Osteoblast (primary cell): ENCODE measurements around the gene CDK2AP2. TPM values are rescaled to one million over a fixed set of nuclear protein-coding genes. Genes with fewer than 3 reads are reported as not detected.
A peak's percentile ranks its signal among the peaks of the same experiment; 100 is the strongest.
"Not testable (repeated sequence)": the region's sequence is repeated elsewhere in the genome, so short reads cannot be mapped to it uniquely, and the experiment has no call there.

Experiments used
- DNase-seq: peaks from one replicate; pipeline ENCODE4 v3.0.0; 2011; ENCODE audit warnings: low spot score, mixed read lengths; ENCODE audit not compliant: insufficient read length; ENCODE audit errors: missing footprints
- H2AFZ ChIP-seq: 2 replicates; pipeline ENCODE4 v1.6.0; 2011; ENCODE audit warnings: mild to moderate bottlenecking, low read length
- H3K27ac ChIP-seq: 2 replicates; pipeline ENCODE4 v1.5.1; 2011; ENCODE audit warnings: mild to moderate bottlenecking, low read depth, low read length, moderate library complexity
- H3K27me3 ChIP-seq: 2 replicates; pipeline ENCODE4 v1.6.0; 2012; ENCODE audit warnings: mild to moderate bottlenecking, control low read depth, inconsistent platforms, low read length, moderate library complexity; ENCODE audit not compliant: insufficient read depth
- H3K36me3 ChIP-seq: 2 replicates; pipeline ENCODE4 v1.5.1; 2011; ENCODE audit warnings: mild to moderate bottlenecking, low read length, control low read depth, moderate library complexity; ENCODE audit not compliant: insufficient read depth
- H3K4me1 ChIP-seq: 2 replicates; pipeline ENCODE4 v1.5.1; 2011; ENCODE audit warnings: mild to moderate bottlenecking, low read length, control low read depth, moderate library complexity; ENCODE audit not compliant: insufficient read depth
- H3K4me2 ChIP-seq: 2 replicates; pipeline ENCODE4 v1.6.0; 2011; ENCODE audit warnings: mild to moderate bottlenecking, low read length; ENCODE audit not compliant: insufficient read depth
- H3K4me3 ChIP-seq: fragments of 200-600 bp; sonication (generic); 3 replicates; pipeline ENCODE4 v1.5.1; 2012; ENCODE audit warnings: mild to moderate bottlenecking, low read length, inconsistent platforms; ENCODE audit not compliant: insufficient read depth
- H3K79me2 ChIP-seq: 2 replicates; pipeline ENCODE4 v1.6.0; 2012; ENCODE audit warnings: mild to moderate bottlenecking, low read length, control low read depth, inconsistent platforms; ENCODE audit not compliant: insufficient read depth
- H3K9me3 ChIP-seq: 2 replicates; pipeline ENCODE4 v1.5.1; 2011; ENCODE audit warnings: low read depth, low read length, control low read depth
- H4K20me1 ChIP-seq: 2 replicates; pipeline ENCODE4 v1.6.0; 2012; ENCODE audit warnings: mild to moderate bottlenecking, low read length, control low read depth; ENCODE audit not compliant: insufficient read depth
- total RNA-seq: library from RNA; depleted of rRNA; stranded (reverse); fragments of >200 nt; gene quantifications from 2 replicates; pipeline ENCODE4 v1.2.3, GENCODE V29; 2012
- TF ChIP-seq, protein P1 (sequence below): IDR thresholded peaks from 2 replicates; pipeline ENCODE4 v1.5.1; 2011; ENCODE audit warnings: mild to moderate bottlenecking, low read depth, low read length, moderate library complexity; ENCODE audit errors: extremely low read depth

The CDK2AP2 gene
- total RNA-seq, result 6.2 and 10.3 TPM in 2 replicates

- H3K4me2 ChIP-seq, result peak within 1 kb of the TSS; percentile 92
- peak; percentile 100 for DNase-seq
- TF ChIP-seq, protein P1, sequence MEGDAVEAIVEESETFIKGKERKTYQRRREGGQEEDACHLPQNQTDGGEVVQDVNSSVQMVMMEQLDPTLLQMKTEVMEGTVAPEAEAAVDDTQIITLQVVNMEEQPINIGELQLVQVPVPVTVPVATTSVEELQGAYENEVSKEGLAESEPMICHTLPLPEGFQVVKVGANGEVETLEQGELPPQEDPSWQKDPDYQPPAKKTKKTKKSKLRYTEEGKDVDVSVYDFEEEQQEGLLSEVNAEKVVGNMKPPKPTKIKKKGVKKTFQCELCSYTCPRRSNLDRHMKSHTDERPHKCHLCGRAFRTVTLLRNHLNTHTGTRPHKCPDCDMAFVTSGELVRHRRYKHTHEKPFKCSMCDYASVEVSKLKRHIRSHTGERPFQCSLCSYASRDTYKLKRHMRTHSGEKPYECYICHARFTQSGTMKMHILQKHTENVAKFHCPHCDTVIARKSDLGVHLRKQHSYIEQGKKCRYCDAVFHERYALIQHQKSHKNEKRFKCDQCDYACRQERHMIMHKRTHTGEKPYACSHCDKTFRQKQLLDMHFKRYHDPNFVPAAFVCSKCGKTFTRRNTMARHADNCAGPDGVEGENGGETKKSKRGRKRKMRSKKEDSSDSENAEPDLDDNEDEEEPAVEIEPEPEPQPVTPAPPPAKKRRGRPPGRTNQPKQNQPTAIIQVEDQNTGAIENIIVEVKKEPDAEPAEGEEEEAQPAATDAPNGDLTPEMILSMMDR, result no peak
- peak within 1 kb of the TSS; percentile 97 for H3K27ac ChIP-seq
- H3K36me3 ChIP-seq, result no peaks in the 10 kb centered on the region
- peaks cover 12% of the 10 kb centered on the region for H3K79me2 ChIP-seq
- H2AFZ ChIP-seq, result peak within 1 kb of the TSS; percentile 98
- H3K27me3 ChIP-seq, result peaks cover 2% of the 10 kb centered on the region
- H3K4me1 ChIP-seq, result peaks cover 21% of the 10 kb centered on the region
- no peaks in the 10 kb centered on the region for H3K9me3 ChIP-seq
- H3K4me3 ChIP-seq, result peak within 1 kb of the TSS; percentile 97
- H4K20me1 ChIP-seq, result peaks cover 12% of the 10 kb centered on the region
Measured at GRCh38 chr11:67507864-67508485, at the start of gene CDK2AP2. Gene CDK2AP2, minus strand, starts transcription at chr11:67508162. Its CDS starts 80 bp downstream, at chr11:67508082.

DNA sequence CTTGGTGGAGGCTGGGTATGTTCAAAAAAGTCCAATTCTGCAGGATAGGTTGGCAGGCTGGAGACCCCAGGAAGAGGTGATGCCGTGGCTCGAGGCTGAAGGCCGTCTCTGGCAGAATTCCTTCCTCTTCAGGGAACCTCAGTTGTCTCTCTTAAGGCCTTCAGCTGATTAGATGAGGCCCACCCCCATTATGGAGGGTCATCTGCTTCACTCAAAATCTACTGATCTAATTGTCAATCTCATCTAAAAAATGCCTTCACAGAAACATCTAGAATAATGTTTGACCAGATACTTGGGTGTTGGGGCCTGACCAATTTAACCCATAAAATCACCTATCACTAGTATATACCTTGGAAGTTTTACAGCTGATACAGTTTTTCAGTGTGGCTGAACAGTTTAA lies 48.3 kb upstream of the CDK2AP2 start:
- TF ChIP-seq, protein P1, result no peak
- H3K27ac ChIP-seq, result no peak overlapping the region
- no peaks in the 10 kb centered on the region for H3K79me2 ChIP-seq
- H3K27me3 ChIP-seq, result no peaks in the 10 kb centered on the region
- DNase-seq, result no peak
- H3K36me3 ChIP-seq, result no peaks in the 10 kb centered on the region
- no peaks in the 10 kb centered on the region for H4K20me1 ChIP-seq
- H3K4me3 ChIP-seq, result no peak overlapping the region
- H2AFZ ChIP-seq, result no peak overlapping the region
- H3K9me3 ChIP-seq, result peaks cover 5% of the 10 kb centered on the region
- no peak overlapping the region for H3K4me2 ChIP-seq
- H3K4me1 ChIP-seq, result peaks cover 12% of the 10 kb centered on the region

DNA sequence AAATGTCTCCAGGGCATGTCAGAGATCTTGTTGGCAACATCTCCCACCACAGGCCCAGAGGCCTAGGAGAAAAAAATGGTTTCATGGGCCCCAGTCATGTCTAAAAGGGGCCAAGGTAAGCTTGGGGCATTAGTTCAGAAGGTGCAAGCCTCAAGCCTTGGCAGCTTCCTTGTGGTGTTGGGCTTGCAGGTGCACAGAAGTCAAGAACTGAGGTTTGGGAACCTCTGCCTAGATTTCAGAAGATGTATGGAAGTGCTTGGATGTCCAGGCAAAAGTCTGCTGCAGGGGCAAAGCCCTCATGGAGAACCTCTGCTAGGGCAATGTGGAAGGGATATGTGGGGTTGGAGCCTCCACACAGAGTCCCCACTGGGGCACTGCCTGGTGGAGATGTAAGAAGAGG lies 43.7 kb upstream of the CDK2AP2 start:
- H3K27me3 ChIP-seq, H2AFZ ChIP-seq, H4K20me1 ChIP-seq, H3K4me2 ChIP-seq, H3K4me3 ChIP-seq, H3K36me3 ChIP-seq, DNase-seq, H3K9me3 ChIP-seq, H3K27ac ChIP-seq, H3K4me1 ChIP-seq, H3K79me2 ChIP-seq: not testable (repeated sequence)

- Histone ChIP-seq H3K36me3 (no peaks in the 10 kb centered on the region), H3K79me2 (no peaks in the 10 kb centered on the region), H3K4me1 (no peaks in the 10 kb centered on the region), H3K27ac (no peak overlapping the region), H3K27me3 (no peaks in the 10 kb centered on the region), H4K20me1 (no peaks in the 10 kb centered on the region), H3K4me2 (no peak overlapping the region), H3K4me3 (no peak overlapping the region), H3K9me3 (peaks cover 5% of the 10 kb centered on the region), H2AFZ (no peak overlapping the region)
- TF ChIP-seq, protein P1, result no peak
- no peak for DNase-seq
Measured at GRCh38 chr11:67551127-67551526, 43.2 kb upstream of the CDK2AP2 start.
